ENCODE data around the gene DBT.

Gene DBT

GRCh38 chr1:100183370-100183769 lies 66.3 kb downstream of the DBT start:
- DNase-seq, result no peak

- DNase-seq, result no peak
These were observed 71.5 kb downstream of the DBT start, which contains the start of gene LRRC39 for GRCh38 chr1:100178091-100178490. Gene LRRC39 (minus strand): TSS chr1:100178256. CDS start chr1:100168516, 9,740 bp downstream.

- no peak for DNase-seq
These were observed 72.2 kb downstream of the DBT start for GRCh38 chr1:100177295-100178041.

GRCh38 chr1:100168051-100168450 lies 81.6 kb downstream of the DBT start:
- DNase-seq, result no peak

- DNase-seq, result no peak
These were observed 84.9 kb downstream of the DBT start for GRCh38 chr1:100164702-100165101.

- DNase-seq, result no peak
These were observed 85.4 kb downstream of the DBT start for GRCh38 chr1:100164216-100164615.

GRCh38 chr1:100162881-100163280 lies 86.8 kb downstream of the DBT start:
- DNase-seq, result no peak

GRCh38 chr1:100152271-100152670 lies 97.4 kb downstream of the DBT start:
- no peak for DNase-seq

GRCh38 chr1:100151679-100152078 lies 98.0 kb downstream of the DBT start:
- no peak for DNase-seq

- no peak for DNase-seq
These were observed 101.8 kb downstream of the DBT start for GRCh38 chr1:100147875-100148274.

- DNase-seq, result no peak
These were observed 102.7 kb downstream of the DBT start for GRCh38 chr1:100146958-100147357.

- DNase-seq, result no peak
These were observed 104.5 kb downstream of the DBT start for GRCh38 chr1:100145116-100145515.

GRCh38 chr1:100142343-100142742 lies 107.3 kb downstream of the DBT start:
- DNase-seq, result no peak

- no peak for DNase-seq
These were observed 108.4 kb downstream of the DBT start for GRCh38 chr1:100141192-100141591.

GRCh38 chr1:100137602-100138001 lies 112.0 kb downstream of the DBT start:
- no peak for DNase-seq
